Fibroblast of skin of left biceps (primary cell): ENCODE data around the gene CUBN.

Experiments
- DNase-seq, 2 experiments: peaks; one replicate each; pipeline ENCODE4 v3.0.0-alpha.2; 2013; ENCODE audit warnings: low read depth in 2 of 2

Gene CUBN

DNA sequence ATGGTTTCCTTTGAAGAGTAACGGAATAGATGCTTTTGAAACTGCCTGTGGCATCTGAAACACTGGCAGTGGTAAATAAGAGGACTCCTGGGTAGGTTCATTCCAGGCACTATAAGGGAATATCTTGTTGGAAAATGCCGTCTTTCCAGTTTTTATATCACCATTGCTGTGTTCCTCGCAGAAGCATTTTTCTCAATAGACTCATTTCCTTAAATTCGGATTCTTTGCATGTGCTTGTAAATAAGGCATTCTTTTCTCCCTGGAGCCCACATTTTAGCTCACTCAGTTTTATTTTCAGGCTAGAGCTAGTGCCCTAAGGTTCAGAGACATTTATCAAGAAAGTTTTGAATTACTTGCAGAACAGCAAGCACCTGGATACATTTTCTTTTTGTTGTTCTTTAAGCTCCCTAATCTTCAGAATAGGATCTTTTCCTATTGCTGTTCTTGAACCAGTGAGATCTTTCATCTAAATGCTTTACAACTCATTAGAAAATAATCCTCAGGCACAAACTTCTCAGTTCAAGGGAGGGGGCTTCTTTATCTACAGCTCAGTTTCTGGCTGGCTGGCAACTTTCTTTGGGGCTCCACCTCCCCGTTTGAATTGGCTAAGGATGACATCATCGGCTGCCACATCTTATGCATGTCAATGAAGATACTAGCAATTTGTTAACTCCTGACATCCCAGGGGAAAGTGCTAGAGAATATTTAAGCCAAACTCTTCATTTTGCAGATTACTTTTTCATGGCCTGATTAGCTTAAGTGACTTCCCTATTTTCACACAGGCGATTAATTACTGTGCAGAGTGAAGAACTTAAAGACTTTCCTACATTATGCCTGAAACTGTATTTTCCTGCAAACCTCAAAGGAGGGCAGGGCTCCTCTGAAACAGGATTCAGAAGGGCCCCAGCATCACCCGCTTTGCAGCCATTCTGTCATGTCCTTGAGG lies 178.7 kb downstream of the CUBN start:
- DNase-seq = no peak

DNA sequence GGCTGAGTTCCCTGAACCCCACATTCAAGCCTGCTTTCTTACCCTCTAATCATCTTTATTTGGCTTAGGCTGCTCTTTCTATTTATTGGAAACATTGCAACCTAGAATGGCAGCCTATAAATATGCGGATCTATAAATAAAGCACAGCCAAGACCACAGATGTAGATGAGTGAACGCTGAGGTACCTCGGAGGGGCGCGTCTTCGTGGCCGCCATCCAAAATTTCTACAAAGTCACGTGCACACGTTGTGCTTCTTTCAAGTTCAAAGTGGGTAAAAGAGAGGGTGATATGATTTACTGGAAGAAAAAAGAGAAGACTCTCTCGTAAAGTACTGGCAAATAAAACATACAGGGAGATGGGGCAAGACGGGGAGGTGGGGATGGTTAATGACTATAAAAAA lies 179.8 kb downstream of the CUBN start:
- no peak for DNase-seq

DNA sequence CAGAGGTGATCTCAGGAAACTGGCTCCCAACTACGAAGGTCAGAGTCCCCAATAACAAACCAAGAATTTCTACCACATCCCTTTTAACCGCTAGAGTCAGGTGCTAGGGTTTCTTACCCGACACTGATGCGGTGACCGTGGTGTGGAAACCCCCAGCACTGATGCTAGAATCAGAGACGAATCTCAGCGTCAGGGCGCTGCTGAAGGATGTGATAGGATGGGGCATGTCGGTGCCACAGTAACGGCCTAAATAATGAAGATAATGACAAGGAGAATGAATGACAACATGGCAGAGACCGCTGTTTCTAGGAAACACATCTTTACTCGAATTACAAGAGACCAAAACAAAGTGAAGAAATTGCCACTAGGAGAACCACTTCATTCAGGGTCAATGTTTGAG lies 181.2 kb downstream of the CUBN start:
- no peak for DNase-seq

DNA sequence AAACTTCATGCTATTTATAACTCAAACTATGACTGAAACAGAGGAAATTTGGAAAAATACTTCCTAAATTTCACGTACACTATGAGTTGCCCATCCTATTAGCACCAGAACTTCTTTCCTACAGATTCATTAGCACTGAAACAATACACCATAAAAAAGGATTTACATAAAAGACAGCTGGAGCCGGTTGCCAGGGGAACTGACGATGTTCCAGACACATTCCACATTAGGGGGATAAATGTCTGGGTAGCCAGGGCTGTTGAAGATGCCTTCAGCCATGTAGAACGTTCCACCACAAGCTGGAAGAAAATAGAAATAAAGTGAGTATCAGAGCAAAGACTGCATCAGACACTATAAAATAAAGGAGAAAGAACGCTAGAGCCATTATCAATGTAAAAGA lies 182.5 kb downstream of the CUBN start:
- no peak for DNase-seq

DNA sequence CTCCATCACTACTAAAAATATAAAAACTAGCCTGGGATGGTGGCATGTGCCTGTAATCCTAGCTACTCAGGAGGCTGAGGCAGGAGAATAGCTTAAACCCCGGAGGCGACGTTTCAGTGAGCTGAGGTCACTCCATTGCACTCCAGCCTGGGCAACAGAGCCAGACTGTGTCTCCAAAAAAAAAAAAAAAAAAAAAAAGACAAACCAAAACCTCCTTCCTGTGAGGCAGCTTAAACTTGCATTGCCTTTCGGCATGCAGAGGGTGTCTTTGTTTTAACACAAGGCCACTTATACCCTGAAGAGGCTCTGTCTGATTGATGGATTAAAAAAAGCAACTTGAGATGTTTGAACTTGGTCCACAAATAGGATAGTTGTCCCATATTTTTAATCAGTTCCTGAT lies 184.0 kb downstream of the CUBN start:
- peak in 1 of 2 experiments; percentile 52 for DNase-seq

DNA sequence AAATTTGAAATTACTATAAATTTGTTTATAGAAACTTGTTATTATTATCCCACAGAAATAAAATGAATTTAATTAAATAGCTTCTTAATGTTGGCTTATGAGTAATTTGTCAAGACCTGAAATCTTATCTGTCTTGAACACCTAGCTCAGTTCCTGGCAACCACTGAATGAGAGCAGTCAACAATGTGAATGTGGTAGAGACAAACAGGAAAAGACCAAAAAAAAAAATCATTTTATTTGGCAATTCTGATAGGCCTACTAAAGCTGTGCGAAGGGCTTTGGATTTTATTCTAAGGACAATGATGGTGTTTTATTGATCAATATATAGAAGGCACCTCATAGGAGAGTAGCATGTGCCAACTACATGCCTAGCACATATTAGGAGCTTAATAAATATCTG lies 184.6 kb downstream of the CUBN start:
- DNase-seq = no peak

DNA sequence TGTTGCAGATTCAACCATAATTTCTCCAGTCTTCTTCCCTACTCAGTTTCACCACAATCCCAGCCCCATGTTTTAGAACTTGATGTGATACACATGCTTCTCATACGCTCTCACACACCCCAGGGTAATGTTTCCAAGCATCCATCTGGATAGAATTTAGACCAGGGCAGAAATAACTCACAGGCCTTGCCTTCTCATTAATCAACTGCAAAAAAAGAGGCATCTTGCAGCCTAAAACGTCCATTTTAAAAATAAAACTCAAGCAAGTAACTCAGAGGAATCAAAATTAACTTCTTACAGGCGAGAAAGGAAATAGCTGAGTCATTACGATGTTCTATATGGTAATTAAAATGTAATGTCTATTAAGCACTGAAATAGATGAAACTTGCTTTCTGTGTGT lies 185.2 kb downstream of the CUBN start:
- peak; percentile 93 to 94 for DNase-seq

DNA sequence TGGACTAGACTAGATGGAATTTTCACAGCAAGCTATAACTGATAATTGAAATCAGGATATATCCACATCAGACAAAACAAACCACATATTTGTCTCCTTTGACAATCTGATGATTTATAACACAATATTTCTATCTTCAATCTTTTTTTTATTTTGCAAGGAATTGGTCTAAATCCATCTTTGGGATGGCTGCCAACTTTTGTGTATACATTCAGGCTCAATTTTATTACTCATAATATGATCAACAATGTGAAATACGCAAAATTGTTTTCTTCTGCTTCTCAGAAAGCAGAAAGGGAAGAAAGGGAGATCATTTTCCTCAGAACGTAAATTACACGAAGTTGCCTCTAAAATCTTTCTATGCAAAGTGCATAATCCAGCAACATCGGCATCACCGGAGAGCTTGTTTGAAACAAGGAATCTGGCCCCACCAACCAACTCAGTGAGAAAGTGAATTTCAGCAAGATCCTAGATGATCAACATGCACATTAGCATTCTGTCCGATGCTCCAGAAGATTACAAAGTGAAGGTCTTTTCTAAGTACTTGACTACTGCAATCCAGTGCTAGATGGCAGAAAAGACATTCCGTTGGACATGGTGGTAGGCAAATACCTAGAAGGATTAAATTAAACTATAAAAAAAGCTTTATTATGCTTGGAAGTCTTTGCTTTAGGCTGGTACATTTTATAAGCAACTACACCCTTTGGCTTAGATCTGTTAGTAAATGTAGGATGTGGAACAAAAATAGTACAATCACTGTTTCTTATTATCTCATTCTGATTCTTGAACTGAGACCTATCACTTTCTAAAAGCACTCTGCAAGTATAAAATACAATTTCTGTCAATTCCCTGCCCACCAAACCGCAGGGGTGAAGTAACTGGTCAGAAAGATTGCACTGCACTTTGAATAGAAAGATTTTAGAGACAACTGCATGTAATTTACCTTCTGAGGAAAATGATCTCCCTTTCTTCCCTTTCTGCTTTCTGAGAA lies 186.0 kb downstream of the CUBN start:
- no peak for DNase-seq

DNA sequence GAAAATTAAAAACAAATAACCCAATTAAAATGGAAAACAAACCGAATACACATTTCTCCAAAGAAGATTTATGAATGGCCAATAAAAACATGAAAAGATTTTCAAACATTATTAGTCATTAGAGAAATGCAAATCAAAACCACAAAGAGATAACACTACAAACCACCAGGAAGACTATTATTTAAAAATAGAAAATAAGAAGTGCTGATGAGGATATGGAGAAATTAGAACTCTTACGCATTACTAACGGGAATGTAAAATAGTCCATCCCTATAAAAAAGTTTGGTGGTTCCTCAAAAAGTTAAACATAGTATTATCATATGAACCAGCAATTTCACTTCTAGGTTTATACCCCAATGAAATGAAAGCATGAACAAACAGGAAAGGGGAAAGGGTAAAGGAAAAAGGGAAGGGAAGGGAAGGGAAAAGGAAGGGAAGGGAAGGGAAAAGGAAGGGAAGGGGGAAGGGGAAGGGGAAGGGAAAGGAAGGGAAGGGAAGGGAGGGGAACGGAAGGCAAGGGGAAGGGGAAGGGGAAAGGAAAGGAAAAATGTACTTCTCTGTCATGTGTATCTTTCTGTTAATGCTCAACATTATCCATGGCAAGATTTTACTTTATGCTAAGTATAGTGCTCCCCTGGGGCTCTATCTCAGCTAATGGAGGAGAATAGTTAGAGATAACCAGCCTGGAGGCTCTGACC lies 187.1 kb downstream of the CUBN start:
- DNase-seq = no peak

DNA sequence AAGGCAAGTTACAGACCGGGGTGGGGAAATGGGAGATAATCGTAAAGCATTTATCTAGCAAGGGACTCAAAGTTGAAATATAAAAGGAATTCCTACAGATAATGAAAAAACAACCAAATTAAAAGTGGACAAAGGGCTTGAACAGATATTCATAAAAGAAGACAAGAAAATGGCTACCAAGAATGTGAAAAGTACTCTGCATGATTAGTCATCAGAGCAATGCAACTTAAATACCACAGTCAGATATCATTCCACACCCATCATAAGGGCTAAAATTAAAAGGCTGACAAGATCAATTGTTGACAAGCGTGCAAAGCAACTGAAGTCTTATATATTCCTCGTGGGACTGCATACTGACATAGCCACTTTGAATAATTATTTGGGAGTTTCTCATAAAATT lies 187.7 kb downstream of the CUBN start:
- no peak for DNase-seq

DNA sequence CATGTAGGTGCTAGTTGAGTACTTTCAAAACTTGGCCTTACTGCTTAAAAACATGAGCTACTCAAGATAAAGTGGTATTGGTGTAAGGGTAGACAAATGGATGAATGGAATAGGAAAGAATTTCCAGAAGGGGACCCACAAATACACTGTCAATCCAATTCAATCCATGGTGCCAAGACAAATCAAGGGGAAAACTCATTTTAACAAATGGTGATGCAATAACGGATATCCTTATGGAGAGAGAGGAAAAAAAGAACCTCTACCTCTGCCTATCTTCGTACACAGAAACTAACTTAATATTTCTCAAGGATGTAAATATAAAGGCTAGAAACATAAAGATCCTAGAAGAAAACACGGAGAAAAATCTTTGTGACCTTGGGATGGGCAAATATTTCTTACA lies 188.5 kb downstream of the CUBN start:
- DNase-seq = no peak

DNA sequence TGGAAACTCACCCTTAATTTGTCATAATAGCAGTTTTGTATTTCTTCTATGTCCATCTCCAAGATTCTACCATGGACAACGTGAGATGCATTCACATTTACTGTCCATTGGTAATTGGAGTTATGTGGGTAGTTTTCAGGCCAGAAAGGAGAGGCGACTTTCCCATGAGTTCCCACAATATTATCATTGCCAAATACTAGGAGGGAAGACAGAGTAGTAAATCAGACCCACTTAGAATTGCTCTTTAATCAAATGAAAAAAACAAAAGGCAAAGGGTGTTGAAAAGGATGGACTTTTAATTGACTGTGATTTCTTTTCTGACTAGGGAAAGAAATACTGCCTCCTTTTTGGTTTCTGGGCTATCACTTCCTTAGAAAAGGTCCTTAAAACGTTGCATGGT lies 190.7 kb downstream of the CUBN start:
- no peak for DNase-seq

DNA sequence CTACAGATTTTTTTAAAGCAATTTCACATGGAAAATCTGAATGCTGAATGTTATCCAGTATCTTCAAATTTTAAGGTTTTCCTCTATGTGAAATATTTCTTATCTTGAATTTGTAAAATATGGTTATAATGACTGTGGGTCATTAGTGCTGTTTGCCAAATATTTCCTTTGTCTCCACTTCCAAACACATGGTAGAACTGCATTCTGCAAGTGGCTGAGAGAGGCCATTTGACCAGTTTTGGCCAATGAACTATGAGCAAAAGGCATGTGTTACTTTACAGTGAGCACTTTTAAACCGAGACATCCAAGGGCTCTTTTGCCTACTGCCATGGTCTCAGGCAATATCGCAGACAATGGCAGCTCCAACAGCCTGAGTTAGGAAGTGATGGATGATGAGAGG lies 195.2 kb downstream of the CUBN start:
- no peak for DNase-seq

DNA sequence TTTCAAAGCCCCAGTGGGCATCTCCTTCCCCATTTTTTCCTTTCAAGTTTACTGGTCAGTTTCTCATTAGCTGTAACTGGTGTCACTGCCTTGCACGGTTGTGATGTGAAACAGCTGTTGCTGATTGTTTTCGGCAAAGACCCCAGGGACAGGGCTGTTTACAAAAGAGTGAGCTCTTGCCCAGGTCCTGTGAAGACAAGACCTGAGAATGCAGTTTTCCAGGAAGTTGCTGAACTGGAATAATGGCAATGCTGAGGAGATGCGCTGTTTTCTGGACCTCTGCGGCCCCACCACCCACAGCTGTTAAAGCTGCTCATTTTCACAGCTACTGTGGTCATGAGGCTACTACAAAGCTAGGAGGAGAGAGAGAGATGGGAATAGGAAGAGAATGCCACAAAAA lies 195.8 kb downstream of the CUBN start:
- DNase-seq = no peak

DNA sequence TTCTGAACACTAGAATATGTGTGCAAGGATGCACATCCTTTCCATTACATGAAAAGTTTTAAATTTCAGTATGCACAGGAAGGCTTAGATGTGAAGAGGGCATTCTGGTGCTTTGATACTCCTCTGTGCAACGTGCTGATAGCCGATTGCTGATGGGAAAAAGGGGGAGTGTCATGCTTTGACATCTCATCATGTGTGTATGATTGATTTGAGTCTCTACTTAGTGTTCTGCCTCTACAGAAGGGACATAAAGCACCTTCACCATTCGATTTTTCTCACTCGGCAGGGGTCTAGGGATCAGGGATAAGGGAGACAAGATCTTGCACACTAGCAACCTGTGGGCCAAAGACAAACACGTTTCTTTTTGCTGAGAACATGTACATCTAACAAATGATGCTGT lies 197.7 kb downstream of the CUBN start:
- DNase-seq = no peak

DNA sequence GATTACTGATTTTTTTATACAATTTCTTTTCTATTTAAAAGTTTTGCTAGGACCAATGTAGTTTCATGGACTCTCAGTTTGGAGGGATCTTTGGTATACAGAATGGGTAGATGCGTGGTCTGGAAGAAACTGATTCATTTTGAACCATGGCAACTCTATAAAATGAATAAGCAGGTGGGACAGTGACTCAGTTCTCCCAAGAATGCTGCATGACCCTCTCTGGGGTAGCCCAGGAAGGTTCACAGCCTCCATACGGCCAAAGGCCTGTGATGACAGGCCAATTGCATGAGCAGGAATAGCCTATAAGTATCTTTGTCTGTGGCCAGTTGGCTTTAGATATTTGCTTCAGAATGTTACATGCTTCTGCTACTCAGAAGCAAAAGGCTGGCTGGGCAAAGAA lies 199.1 kb downstream of the CUBN start:
- DNase-seq = no peak

DNA sequence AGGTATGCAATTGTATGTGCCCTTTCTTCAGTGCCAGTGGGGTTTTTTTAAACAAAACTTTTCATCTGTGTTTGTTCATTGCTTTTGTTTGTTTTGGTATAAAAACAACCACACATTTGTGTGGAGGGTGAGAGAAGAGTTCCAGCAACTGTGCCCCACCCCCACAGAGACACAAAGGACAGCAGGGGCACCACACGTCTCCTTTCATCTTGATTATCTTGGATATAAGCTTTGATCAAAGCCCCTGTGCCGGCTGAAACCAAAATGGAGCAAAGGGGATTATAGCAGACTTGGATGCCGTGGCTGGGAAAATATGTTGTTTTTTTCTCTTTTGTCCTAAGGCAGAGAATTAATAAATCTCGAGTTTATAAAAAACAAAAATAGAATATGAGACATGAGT lies 200.5 kb downstream of the CUBN start:
- no peak for DNase-seq

DNA sequence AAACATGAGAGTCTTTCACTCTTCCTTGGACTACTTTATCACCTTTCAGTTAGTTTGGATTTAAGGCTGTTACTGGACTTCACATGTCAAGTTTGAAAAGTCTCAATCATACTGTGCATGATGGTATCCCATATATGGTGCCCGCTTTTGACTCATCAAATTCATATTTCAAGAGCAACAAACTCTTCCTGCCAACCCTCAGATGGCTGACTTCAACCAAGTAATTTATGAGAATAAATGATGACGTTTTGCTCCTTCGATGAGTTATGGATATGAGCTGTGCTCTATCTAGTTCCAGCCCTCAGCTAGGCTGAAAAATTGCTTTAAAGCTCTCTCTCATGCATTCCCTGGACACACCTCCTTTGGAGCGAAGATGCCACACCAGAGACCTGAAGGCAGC lies 202.1 kb downstream of the CUBN start:
- DNase-seq = no peak

DNA sequence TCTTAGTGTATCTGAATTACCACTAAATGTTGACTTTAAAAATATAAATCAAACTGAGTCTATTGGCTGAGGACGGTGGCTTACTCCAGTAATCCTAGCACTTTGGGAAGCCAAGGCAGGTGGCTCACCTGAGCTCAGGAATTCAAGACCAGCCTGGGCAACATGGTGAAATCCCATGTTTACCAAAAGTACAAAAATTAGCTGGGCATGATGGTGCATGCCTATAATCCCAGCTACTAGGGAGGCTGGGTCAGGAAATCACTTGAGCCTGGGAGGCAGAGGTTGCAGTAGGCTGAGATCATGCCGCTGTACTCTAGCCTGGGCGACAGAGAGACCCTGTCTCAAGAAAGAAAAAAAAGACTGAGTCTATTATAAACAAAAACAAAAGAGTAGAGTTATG lies 205.9 kb downstream of the CUBN start:
- no peak for DNase-seq

DNA sequence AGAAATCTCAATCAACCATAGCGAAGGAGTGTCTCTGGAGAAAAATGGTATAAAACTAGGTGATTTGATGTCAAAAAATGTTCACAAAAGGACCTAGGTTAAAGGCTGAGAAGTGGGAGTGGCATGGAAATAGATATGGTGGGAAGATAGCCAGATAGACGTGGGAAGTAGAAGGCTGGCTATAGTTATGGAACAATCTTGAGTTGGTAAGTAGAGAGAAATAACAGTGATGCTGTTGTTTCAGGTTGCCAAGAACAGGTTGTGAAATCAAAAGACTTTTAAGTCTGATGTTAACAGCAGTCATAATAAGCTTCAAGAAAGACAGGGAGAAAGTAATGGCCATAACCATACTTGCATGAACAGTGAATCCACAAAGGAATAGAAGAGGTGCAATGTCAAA lies 206.3 kb downstream of the CUBN start:
- DNase-seq = no peak

DNA sequence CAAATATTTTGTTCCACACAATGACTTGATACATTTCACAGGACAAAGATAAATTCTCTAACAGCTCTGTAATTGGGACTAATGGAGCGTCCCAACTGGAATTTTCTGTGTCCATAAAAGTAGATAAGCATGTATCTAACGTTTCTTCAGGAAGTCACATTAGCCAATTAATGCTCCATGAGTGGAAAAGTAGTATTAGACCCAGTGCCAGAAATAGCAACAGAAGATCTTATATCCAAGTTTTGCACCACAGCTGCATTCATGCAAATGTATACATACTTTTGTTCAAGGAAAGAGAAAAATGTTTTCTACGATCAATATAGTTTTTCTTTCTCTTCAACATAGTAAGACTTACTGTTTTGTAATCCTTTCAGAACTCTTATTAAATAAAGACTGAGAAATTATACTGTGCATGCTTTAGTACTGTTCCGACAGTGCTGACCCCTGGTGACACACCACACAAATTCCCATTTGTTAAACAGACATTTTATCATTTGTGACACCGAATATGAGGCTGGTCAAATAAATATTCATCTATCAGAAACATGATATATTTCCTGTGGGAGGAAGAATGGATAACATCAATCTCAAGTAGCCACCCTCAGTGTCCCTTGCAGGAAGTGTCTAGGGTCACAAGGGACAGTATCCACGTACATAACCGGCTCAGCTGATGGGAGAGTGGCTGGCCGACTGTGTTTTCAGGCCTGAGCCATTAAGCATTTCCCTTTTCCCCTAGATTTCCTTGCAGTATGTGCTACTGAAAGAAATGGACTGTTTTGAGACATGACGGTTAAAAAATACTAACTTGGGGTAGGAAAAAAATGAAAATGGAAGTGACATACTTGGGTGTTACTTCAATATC lies 210.3 kb downstream of the CUBN start:
- DNase-seq = no peak
